Measurements from ENCODE around the gene G6PC3. TPM values are rescaled to one million over a fixed set of nuclear protein-coding genes. Genes with fewer than 3 reads are reported as not detected.
"Not testable (repeated sequence)": the region's sequence is repeated elsewhere in the genome, so short reads cannot be mapped to it uniquely, and the experiment has no call there.

The G6PC3 gene
- total and polyA plus RNA-seq, 4 donors = 22.7 to 40.0 (median 31.4) TPM

DNA sequence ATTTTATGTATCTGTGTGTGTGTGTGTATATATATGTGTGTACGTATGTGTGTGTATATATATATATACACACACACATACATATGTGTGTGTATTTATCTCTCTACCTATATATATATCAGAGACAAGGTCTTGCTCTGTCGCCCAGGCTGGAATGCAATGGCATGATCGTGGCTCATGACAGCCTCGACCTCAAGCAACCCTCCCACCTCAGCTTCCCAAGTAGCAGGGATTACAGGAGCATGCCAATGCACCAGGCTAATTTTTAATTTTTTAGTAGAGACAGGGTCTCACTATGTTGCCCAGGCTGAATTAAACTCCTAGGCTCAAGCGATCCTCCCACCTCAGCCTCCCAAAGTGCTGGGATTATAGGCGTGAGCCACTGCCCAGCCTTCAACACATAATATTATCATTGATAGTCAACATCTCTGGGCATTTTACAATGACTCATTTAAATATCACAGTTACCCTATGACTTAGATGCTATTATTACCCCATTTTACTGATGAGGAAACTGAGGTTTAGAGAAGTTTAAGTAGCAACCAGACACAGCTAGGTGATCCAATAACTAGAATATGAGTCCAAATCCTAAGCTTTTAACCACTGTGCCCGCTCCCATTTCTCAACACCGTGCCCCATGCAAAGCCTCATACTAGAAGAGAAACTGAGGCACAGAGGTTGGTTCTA, 24.3 kb downstream of the G6PC3 start:
- no peak for DNase-seq
- H3K4me1 ChIP-seq (ENCODE audit: control insufficient read depth in 1 of 2, insufficient read depth in 2 of 2, low read length in 2 of 2) = peaks cover 0 to 3% of the 10 kb centered on the region in 2 donors
- H3K9me3 ChIP-seq (ENCODE audit: control insufficient read depth, low read length) = no peaks in the 10 kb centered on the region
- H3K27ac ChIP-seq (ENCODE audit: low read depth in 1 of 2, low read length in 2 of 2) = no peak overlapping the region
- no peak overlapping the region for H3K4me3 ChIP-seq (ENCODE audit: low read length in 2 of 2)
- intact Hi-C loops (cut with DNase I) = no loop called here
- 86% methylated on average over 8 of the region's 8 CpGs for WGBS, 2 donors
- H3K36me3 ChIP-seq (ENCODE audit: control insufficient read depth in 1 of 2, insufficient read depth in 2 of 2, low read length in 1 of 2) = peaks cover 0 to 18% of the 10 kb centered on the region in 2 donors
- H3K27me3 ChIP-seq (ENCODE audit: control insufficient read depth in 1 of 2, insufficient read depth in 2 of 2, low read length in 1 of 2) = no peaks in the 10 kb centered on the region
- no peak for ATAC-seq (ENCODE audit: low FRiP score)

DNA sequence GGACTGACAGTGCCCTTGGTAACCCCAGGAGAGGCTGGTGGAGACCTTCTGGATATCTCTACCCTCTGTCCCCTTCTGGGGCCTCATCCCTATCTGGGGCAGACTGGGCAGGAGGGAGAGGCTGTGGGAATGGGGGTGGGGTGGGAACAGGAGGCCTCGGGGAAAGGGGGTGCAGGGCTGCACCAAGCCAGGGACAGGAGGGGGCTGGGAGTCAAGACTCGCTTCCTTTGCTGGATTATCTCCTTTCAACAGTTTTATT, 24.8 kb downstream of the G6PC3 start:
- no peak overlapping the region for H3K27ac ChIP-seq (ENCODE audit: low read depth in 1 of 2, low read length in 2 of 2)
- no peaks in the 10 kb centered on the region for H3K27me3 ChIP-seq (ENCODE audit: control insufficient read depth in 1 of 2, insufficient read depth in 2 of 2, low read length in 1 of 2)
- intact Hi-C loops (cut with DNase I) = no loop called here
- H3K4me1 ChIP-seq (ENCODE audit: control insufficient read depth in 1 of 2, insufficient read depth in 2 of 2, low read length in 2 of 2) = peaks cover 0 to 3% of the 10 kb centered on the region in 2 donors
- no peak overlapping the region for H3K4me3 ChIP-seq (ENCODE audit: low read length in 2 of 2)
- no peak for DNase-seq
- no peak for ATAC-seq (ENCODE audit: low FRiP score)
- H3K36me3 ChIP-seq (ENCODE audit: control insufficient read depth in 1 of 2, insufficient read depth in 2 of 2, low read length in 1 of 2) = peaks cover 0 to 18% of the 10 kb centered on the region in 2 donors
- no peaks in the 10 kb centered on the region for H3K9me3 ChIP-seq (ENCODE audit: control insufficient read depth, low read length)
- WGBS, 2 donors = 21 to 26% methylated on average over 2 of the region's 2 CpGs

DNA sequence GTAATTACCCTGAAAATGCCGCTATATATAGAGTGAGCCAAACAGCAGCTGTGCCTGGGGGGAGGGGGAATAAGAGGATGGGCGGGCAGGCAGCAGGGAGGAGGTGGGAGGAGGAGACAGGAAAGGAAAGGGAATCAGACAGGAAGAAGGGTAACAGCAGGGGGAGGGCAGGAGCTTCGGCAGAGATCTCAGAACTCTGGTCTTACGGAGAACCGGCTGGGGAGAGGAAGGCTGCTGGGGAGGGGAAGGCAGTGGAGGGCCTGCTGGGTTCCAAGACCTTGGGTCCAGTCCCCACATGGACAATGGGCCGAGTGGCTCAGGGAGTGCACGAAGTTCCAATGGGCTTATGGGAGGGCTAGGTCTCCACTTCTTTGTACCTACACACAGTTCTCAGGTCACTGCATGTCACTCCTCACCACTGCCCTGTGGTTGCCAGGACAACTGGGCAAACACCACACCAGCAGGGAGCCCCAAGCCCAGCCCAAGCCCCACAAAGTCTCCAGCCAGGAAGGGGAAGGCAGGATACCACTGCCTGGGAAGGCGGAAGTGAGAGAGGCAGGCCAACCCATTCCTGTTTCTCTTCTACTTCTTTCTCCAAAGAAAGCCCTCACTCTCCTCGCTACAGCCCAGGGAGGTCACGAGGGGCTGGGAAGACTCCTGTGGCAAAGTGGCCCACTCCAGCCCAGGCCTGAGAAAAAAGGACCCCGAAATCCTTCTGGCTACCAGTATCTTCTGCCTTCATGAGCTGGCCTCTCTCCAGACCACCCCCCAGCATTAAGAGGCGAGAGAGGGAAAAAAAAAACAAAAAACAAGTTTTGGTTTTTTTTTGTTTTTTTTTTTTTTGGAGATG, 25.3 kb downstream of the G6PC3 start:
- Histone ChIP-seq H3K4me3 (ENCODE audit: low read length in 2 of 2) (no peak overlapping the region), H3K27me3 (ENCODE audit: control insufficient read depth in 1 of 2, insufficient read depth in 2 of 2, low read length in 1 of 2) (no peaks in the 10 kb centered on the region), H3K36me3 (ENCODE audit: control insufficient read depth in 1 of 2, insufficient read depth in 2 of 2, low read length in 1 of 2) (peaks cover 0 to 18% of the 10 kb centered on the region in 2 donors), H3K9me3 (ENCODE audit: control insufficient read depth, low read length) (no peaks in the 10 kb centered on the region), H3K27ac (ENCODE audit: low read depth in 1 of 2, low read length in 2 of 2) (peak overlapping the region in 1 of 2 donors; percentile 34), H3K4me1 (ENCODE audit: control insufficient read depth in 1 of 2, insufficient read depth in 2 of 2, low read length in 2 of 2) (peaks cover 0 to 3% of the 10 kb centered on the region in 2 donors)
- 28 to 50% methylated on average over 12 of the region's 12 CpGs for WGBS, 2 donors
- DNase-seq (peak in 1 of 2 donors; percentile 78), ATAC-seq (ENCODE audit: low FRiP score) (peak; percentile 76)
- intact Hi-C loops (cut with DNase I) = no loop called here

DNA sequence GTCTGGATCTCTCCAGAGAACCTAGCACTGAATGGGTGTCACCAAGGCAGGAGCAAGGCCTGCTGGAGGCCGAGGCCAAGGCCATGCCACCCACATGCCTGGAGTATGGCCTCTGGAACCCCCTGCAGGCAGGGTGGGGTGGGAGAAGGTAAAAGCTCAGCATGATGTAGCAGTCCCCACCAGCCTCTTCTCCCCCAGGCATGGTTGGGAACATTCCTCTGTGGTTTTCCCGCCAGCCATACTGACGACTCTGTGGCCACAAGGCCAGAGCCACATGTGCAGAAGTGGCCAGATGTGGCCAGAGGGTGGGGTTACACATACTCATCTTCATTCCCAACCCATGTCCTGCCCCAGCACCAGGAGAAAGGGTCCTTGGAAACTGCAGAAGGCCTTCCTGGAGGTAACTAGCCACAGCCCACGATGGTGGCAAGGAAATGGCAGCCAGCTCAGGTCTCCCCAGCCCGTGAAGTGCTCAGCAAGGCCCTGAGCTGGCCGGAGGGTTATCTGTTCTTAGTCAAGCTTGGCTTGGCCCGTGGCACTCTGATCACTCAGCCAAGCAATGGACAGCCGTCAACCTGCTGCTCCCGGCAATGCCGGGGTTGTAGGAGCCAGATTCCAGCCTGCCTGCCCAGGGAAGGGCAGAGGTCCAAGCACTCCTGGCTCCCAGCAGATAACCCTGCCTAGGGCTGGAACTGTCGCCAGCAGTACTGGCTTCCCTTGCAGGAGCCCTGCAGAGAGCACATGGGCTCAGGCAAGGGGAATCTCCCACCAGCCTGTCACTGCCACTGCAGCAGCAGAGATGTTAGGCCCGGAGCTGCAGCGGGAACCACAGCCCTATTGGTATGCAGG, 26.8 kb downstream of the G6PC3 start:
- Histone ChIP-seq H3K4me3 (ENCODE audit: low read length in 2 of 2) (no peak overlapping the region), H3K36me3 (ENCODE audit: control insufficient read depth in 1 of 2, insufficient read depth in 2 of 2, low read length in 1 of 2) (peaks cover 0 to 6% of the 10 kb centered on the region in 2 donors), H3K9me3 (ENCODE audit: control insufficient read depth, low read length) (no peaks in the 10 kb centered on the region), H3K27ac (ENCODE audit: low read depth in 1 of 2, low read length in 2 of 2) (peak overlapping the region in 1 of 2 donors; percentile 18), H3K27me3 (ENCODE audit: control insufficient read depth in 1 of 2, insufficient read depth in 2 of 2, low read length in 1 of 2) (no peaks in the 10 kb centered on the region), H3K4me1 (ENCODE audit: control insufficient read depth in 1 of 2, insufficient read depth in 2 of 2, low read length in 2 of 2) (peaks cover 0 to 3% of the 10 kb centered on the region in 2 donors)
- intact Hi-C loops (cut with DNase I) = no loop called here
- DNase-seq = peak in 1 of 2 donors; percentile 67
- 15 to 20% methylated on average over 13 of the region's 13 CpGs for WGBS, 2 donors
- ATAC-seq (ENCODE audit: low FRiP score) = peak; percentile 22

DNA sequence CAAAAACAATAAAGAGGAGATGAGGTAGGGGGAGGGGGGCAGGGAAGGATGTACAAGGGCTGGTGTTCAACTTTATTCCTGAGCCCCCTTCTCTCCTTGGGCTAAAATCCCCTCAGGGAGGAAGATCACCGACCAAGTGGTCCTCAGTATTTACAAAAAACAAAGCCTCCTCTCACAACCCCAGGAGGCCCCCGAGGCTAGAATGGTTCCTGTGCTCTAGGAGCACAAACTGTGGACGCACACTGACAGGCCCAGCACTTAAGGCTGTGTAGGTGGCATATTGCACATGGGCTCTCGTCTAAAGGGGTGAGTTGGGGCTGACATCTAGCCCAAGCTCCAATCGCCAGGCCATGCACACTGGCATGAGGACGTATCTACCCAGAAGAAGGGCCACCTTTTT, 31.3 kb downstream of the G6PC3 start:
- DNase-seq; H3K36me3 ChIP-seq (ENCODE audit: control insufficient read depth in 1 of 2, insufficient read depth in 2 of 2, low read length in 1 of 2); H3K9me3 ChIP-seq (ENCODE audit: control insufficient read depth, low read length); H3K4me3 ChIP-seq (ENCODE audit: low read length in 2 of 2); H3K4me1 ChIP-seq (ENCODE audit: control insufficient read depth in 1 of 2, insufficient read depth in 2 of 2, low read length in 2 of 2); H3K27ac ChIP-seq (ENCODE audit: low read depth in 1 of 2, low read length in 2 of 2); intact Hi-C loops (cut with DNase I); H3K27me3 ChIP-seq (ENCODE audit: control insufficient read depth in 1 of 2, insufficient read depth in 2 of 2, low read length in 1 of 2); ATAC-seq (ENCODE audit: low FRiP score): not testable (repeated sequence)
- 79 to 82% methylated on average over 6 of the region's 6 CpGs for WGBS, 2 donors

DNA sequence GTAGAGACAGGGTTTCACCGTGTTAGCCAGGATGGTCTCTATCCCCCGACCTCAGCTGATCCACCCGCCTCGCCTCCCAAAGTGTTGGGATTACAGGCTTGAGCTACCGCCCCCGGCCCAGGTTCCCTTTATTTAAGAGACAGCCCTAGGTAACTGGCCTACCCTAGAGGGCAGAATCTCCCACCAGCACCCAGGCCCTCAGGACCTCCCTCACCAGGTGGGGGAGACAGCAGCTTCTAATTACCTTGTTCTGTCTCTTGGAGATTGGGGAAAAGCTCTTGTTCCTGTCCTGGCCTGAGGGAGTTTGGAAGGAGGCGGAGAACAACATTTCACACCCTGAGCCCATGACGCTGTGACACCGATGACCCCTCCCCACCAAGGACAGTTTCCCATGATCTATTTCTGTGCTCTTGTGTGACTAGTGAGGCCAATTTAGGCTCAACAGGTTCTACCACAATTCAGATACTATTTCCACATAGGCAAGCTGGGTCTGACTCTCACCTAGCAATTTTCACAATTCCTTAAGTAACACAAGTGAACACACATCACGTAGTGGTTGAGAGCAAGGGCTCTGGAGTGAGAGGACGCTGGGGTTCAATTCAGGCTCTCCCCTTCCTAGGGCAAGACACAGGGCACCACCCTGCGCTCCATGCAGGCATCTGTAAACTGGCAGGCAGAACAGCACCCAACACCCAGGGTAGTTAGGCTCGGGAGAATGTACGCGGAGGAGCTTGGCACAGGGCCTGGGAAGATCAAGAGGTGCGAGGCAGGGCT, 32.5 kb downstream of the G6PC3 start:
- intact Hi-C loops (cut with DNase I) = no loop called here
- ATAC-seq (ENCODE audit: low FRiP score) (no peak), DNase-seq (no peak)
- H3K4me1 ChIP-seq (ENCODE audit: control insufficient read depth in 1 of 2, insufficient read depth in 2 of 2, low read length in 2 of 2) = peaks cover 0 to 3% of the 10 kb centered on the region in 2 donors
- 89 to 92% methylated on average over 16 of the region's 16 CpGs for WGBS, 2 donors
- H3K4me3 ChIP-seq (ENCODE audit: low read length in 2 of 2) = no peak overlapping the region
- no peaks in the 10 kb centered on the region for H3K9me3 ChIP-seq (ENCODE audit: control insufficient read depth, low read length)
- H3K27ac ChIP-seq (ENCODE audit: low read depth in 1 of 2, low read length in 2 of 2) = no peak overlapping the region
- no peaks in the 10 kb centered on the region for H3K27me3 ChIP-seq (ENCODE audit: control insufficient read depth in 1 of 2, insufficient read depth in 2 of 2, low read length in 1 of 2)
- no peaks in the 10 kb centered on the region for H3K36me3 ChIP-seq (ENCODE audit: control insufficient read depth in 1 of 2, insufficient read depth in 2 of 2, low read length in 1 of 2)

DNA sequence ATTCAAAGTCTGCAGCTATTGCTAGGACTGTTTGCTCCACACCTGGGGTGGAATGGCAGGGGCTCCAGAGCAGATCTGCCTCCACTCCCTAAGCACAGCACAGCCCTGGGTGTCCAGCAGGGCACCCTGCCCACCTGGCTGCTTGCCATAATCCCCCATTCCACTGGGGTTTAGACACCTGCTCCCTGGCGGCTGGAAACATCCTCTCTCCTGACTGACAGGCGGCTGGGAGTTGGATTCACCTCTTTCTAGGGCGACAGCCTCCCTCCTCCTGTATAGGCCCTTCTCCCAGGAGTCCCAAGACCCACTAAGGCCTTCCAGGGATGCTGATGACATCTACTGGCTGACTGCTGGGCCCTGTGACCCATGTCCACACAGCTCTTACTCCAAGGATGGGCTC, 34.9 kb downstream of the G6PC3 start:
- no peaks in the 10 kb centered on the region for H3K27me3 ChIP-seq (ENCODE audit: control insufficient read depth in 1 of 2, insufficient read depth in 2 of 2, low read length in 1 of 2)
- intact Hi-C loops (cut with DNase I) = loop anchor here in 1 of 2 donors (5.0 kb wide), 1 partner anchor 33 kb away; the partner anchor contains the start of gene G6PC3
- no peaks in the 10 kb centered on the region for H3K36me3 ChIP-seq (ENCODE audit: control insufficient read depth in 1 of 2, insufficient read depth in 2 of 2, low read length in 1 of 2)
- DNase-seq = no peak
- peaks cover 0 to 4% of the 10 kb centered on the region in 2 donors for H3K4me1 ChIP-seq (ENCODE audit: control insufficient read depth in 1 of 2, insufficient read depth in 2 of 2, low read length in 2 of 2)
- ATAC-seq (ENCODE audit: low FRiP score) = no peak
- no peaks in the 10 kb centered on the region for H3K9me3 ChIP-seq (ENCODE audit: control insufficient read depth, low read length)
- 61 to 64% methylated on average over 3 of the region's 3 CpGs for WGBS, 2 donors
- no peak overlapping the region for H3K4me3 ChIP-seq (ENCODE audit: low read length in 2 of 2)
- H3K27ac ChIP-seq (ENCODE audit: low read depth in 1 of 2, low read length in 2 of 2) = no peak overlapping the region

DNA sequence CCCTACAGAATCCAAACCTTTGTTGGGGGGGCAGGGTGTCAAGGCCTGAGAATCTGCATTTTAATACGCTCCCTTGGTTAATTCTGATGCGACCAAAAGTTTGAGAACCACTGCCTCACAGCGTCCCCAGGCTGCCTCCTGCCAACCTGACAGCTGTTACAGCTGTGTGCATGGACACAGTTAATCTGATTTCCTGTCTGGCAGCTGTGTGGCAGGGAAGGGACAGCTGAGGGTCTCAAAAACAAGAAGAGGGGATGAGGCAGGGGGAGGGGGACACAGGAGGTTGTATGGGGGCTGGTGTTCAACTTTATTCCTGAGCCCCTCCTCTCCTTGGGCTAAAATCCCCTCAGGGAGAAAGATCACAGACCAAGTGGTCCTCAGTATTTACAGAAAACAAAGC, 35.4 kb downstream of the G6PC3 start:
- ATAC-seq (ENCODE audit: low FRiP score) (no peak), DNase-seq (no peak)
- no peak overlapping the region for H3K27ac ChIP-seq (ENCODE audit: low read depth in 1 of 2, low read length in 2 of 2)
- no peaks in the 10 kb centered on the region for H3K27me3 ChIP-seq (ENCODE audit: control insufficient read depth in 1 of 2, insufficient read depth in 2 of 2, low read length in 1 of 2)
- peaks cover 0 to 4% of the 10 kb centered on the region in 2 donors for H3K4me1 ChIP-seq (ENCODE audit: control insufficient read depth in 1 of 2, insufficient read depth in 2 of 2, low read length in 2 of 2)
- H3K36me3 ChIP-seq (ENCODE audit: control insufficient read depth in 1 of 2, insufficient read depth in 2 of 2, low read length in 1 of 2) = no peaks in the 10 kb centered on the region
- intact Hi-C loops (cut with DNase I) = loop anchor here in 1 of 2 donors (5.0 kb wide), 1 partner anchor 34 kb away; the partner anchor contains the start of gene G6PC3
- 48 to 50% methylated on average over 3 of the region's 3 CpGs for WGBS, 2 donors
- H3K9me3 ChIP-seq (ENCODE audit: control insufficient read depth, low read length) = no peaks in the 10 kb centered on the region
- no peak overlapping the region for H3K4me3 ChIP-seq (ENCODE audit: low read length in 2 of 2)

All from aorta (tissue), 5 donors.